ENCODE measurements around the gene KIAA1671. TPM values are rescaled to one million over a fixed set of nuclear protein-coding genes. Genes with fewer than 3 reads are reported as not detected.

Gene KIAA1671
- total RNA-seq, 1 experiment from 2014 or later = 9.6 TPM

DNA sequence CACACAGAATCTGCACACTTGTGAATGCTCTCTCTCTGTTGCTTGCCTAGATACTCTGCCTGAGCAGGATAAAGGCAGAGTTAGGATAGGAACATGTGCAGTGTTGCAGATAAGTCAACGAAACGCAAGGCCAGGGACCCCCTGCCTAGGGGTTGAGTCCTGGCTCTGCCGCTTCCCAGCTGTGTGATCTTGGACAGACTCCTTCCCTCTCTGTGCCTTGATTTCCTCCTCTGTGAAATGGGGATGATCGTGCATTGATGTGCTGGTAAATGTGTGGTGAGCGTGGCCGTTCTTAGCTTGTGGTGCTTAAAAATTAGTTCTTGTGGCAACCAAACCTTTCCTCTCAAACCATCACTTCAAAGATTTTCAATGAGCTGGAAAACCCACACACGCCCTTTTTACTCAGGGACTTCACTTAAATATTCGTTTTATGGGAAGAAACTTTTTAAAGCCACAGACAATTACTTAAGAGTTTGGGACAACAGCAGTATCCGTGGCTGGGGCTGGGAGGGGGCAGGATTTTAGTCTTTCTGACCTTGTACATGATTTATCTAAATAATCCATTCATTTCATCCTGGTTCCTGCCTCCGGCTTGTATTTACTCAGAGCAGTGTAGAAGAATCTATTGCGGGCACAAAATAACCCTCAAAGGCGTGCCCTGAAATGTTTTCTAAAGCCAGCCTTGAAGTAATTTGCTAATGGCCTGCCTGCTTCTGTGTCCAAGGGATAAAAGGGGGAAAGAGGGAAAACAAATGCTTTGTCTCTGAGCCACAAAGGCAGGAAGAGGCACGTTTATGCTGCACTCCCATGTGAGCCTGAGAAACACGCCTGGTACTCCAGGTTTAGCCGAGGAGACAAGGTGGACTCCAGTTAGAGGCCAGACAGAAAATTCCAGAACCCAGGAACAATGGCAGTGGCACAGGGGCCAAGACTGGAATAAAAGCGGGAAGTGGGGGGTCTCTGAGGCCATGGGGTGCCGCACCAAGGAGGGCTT is 162.2 kb downstream of the KIAA1671 start:
- in situ Hi-C loops (cut with HindIII; ENCODE audit: low sequenced_read_pairs) = loop anchor here (5.0 kb wide), 1 partner anchor 37 kb away; no protein-coding TSS in a partner anchor
- no peak for DNase-seq (ENCODE audit: low spot score)

DNA sequence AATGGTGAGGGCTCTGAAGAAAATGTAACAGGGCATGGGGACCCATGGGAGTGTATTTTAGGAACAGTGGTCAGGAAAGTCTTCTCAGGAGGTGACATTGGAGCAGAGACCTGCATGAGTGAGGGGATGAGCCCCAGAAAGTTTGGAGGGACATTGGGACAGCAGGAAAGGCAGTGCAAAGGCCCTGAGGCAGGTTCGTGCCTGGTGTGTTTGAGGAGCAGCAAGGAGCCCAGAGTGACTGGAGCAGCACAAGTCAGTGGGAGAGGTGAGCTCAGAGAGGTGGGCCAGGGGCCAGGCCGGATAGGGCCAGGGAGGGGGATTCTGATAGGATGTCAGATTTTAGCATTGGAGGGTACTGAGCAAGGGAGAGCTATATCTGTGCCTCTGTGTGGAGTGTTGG is 167.1 kb downstream of the KIAA1671 start:
- no peak for DNase-seq (ENCODE audit: low spot score)
- in situ Hi-C loops (cut with HindIII; ENCODE audit: low sequenced_read_pairs) = no loop called here

DNA sequence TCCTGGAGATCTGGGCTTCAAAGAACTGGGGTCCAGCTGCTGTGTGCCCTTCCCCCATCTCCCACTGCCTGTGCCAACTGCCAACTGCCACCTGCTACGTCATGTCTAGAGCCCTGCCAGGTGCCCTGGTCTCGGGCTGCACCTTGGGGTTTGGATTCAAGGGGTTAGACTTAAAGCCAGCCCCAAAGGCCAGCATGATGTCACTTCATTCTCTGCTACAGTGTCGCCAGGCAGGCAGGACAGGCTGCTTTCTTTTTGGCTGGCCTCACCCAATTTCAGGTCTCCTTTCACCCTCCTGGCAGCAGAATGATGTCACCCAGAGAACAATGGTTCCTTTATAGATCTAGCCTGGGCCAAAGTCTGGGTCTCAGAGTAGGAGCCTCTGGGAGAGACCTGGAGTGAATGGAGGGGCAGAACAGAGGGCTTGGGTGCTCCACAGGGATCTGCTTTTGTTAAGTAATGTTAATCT is 167.6 kb downstream of the KIAA1671 start:
- in situ Hi-C loops (cut with HindIII; ENCODE audit: low sequenced_read_pairs) = no loop called here
- DNase-seq (ENCODE audit: low spot score) = no peak

DNA sequence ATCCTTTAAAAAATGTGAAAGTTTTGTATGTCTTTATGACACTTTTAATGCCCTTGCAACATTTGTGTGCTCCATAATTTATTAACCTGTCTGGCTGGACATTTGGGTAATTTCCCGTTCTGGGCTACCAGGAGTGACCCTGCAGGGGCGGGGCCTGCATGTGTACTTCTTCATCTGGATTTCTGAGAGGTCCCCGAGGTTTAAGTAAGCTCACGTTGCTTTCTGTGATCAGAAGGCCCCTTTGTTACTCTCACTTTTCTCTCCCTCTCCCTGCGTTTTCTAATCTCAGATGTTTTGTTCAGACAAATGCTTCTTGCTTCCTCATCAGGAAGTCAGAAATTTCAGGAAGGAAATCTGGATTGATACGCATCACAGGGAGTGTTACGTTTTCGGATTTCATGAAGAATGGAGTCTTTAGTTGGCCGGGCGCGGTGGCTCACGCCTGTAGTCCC is 168.3 kb downstream of the KIAA1671 start:
- DNase-seq (ENCODE audit: low spot score) = no peak
- in situ Hi-C loops (cut with HindIII; ENCODE audit: low sequenced_read_pairs) = no loop called here

DNA sequence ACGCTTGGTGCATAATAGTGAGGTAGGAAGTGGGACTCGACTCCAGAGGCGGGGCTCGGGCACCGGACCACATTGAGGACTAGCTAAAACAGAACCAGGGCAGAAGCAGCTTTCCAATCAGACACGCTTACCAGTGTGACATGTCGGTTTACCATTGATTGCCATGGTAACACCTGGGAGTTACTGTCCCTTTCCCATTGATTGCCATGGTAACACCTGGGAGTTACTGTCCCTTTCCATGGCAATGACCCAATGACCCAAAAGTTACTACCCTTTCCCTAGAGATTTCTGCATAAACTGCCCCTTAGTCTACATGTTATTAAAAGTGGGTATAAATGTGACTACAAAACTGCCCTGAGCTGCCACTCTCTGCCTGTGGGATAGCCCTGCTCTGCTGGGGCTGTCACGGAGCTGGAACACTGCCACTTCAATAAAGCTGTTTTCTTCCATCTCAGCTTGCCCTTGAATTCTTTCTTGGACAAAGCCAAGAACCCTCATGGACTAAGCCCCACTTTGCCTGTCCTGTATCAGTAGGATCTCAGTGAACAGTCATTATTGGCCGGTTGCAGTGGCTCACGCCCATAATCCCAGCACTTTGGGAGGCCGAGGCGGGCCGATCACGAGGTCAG is 169.7 kb downstream of the KIAA1671 start:
- in situ Hi-C loops (cut with HindIII; ENCODE audit: low sequenced_read_pairs) = no loop called here
- DNase-seq (ENCODE audit: low spot score) = no peak

DNA sequence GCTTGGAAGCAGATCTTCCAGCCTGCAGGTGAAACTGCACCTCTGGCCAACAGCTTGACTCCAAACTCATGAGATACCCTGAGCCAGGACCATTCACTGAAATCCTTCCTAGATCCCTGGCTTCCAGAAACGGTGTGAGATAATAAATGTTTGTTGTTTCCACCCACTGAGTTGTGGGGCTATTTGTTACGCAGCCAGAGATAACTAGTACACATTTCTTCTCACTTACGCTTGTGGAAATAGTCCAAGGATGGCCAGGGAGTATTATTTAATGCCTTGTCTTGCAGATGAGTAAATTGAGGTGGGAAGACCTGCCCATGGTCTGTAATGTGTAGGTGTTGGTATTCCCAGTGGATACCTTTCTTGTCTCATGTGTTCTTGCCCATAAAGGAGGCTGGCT is 171.2 kb downstream of the KIAA1671 start:
- DNase-seq (ENCODE audit: low spot score) = no peak
- in situ Hi-C loops (cut with HindIII; ENCODE audit: low sequenced_read_pairs) = no loop called here

DNA sequence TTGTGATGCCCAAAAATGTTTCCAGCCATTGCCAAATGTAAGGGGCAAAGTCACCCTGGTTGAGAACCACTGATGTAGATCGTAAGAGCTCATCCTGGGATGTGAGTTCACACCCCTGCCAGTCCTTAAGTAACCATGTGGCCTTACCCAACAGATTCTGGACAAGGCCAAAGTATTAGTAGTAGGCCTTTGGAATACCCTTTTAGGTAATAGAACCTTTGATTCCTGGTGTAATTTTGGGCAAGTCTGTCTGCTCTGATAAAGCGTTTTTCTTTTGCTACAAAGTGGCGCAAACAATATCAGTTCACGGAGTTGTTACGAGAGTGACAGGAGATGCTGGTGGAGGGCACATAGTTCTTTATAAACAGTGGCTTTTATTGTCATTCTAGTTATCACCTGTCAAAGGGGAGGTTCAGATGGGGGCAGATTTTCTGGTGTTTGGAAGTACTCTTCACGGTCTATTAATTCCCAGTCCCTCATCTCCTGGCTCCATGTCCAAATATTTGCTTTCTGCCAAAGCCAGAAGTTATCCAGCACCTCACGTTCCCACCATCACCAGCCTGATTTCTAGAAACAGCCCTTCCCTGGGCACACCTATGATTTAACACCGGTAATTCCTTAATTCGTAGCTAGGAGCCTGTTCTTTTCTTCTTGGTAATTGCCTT is 173.3 kb downstream of the KIAA1671 start:
- no peak for DNase-seq (ENCODE audit: low spot score)
- in situ Hi-C loops (cut with HindIII; ENCODE audit: low sequenced_read_pairs) = no loop called here

DNA sequence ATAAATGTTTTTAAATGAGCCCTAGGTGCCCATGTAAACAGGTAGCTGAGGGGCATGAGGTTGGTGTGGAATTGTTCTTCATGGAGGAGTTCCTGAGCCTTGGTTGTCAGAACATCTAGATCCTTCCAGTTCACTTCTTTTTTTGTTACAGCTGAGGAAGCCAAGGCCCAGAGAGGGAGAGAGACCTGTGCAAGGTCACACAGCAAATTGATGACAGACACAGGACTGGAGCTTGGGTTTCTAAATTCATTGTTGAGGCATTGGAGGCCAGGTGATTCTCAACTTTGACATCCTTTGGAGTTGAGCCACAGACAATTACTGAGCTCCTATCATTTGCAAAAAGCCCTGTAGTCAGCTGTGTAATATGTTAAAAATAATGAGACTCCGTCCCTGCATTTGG is 174.0 kb downstream of the KIAA1671 start:
- no peak for DNase-seq (ENCODE audit: low spot score)
- in situ Hi-C loops (cut with HindIII; ENCODE audit: low sequenced_read_pairs) = no loop called here

DNA sequence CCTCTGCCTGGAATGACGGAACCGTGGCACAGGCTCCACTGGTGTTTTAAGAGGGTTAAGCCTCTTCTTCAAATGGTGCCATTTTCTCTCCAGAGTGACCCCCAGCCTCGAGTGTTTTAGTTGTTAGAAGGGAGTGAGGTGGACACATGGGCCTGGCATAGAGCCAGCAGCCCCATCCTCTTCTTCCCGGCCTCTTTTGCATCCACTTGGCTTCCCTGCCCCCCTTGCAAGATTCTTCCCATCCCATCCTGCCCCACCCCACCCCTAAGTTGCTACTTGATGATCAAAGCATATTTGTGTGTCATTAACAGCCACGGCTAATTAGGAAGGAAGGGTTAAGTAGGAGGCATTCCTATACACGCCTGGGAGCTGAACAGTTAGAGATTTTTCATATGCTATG is 174.8 kb downstream of the KIAA1671 start:
- in situ Hi-C loops (cut with HindIII; ENCODE audit: low sequenced_read_pairs) = no loop called here

DNA sequence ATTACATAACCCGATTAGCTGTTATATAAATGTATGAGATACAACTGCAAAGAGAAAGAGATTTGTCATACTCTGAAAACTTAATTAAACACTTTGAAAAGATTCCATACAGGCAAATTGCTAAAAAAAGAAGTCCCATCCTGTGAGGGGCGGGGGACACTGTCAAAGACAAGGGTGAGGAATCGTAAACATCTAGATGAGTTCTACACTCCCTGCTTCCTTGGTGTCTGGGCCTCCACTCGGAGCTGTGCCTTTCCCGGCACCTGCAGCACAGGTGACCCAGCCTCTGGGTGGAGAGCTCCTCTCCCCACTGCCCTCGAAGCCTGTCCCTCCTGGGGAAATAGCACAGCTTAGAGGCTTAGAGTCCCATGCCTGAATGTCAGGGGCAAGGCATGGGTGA is 177.9 kb downstream of the KIAA1671 start:
- in situ Hi-C loops (cut with HindIII; ENCODE audit: low sequenced_read_pairs) = no loop called here
- DNase-seq (ENCODE audit: low spot score) = no peak

More for the DNA sequence above, 174.8 kb downstream of the KIAA1671 start:
- DNase-seq (ENCODE audit: low spot score) = no peak

DNA sequence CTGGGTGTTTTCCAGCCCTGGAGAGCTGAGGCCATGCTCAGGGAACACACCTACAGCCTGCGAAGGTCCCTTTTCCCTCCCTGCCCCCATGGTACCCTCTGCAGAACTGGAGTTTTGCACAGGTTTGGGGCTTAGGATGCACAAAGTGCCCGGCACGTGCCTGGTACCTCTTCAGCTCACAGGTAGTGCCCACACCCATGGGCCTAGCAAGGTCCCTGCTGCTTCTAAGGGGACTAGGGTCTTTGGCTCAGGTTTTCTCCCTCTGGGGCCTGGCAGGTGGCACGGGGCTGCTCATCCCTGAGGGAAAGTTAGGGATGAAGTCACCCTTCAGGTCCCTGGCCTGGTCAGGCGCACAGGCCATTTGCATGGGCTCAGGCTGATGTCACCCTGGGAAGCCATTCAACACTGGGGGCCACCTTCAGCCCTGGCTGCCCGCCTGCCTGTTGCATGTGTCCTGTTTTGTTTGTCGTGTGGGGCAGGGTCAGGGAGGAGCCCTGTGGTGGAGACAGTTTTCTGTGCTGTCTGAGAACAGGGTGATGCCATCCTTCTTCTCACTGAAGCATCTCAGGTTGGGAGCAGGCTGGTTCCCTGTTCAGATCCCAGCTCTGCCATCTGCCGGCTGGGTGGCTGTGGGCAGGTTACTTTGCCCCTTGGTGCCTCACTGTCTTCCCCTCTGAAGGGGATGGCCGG is 178.8 kb downstream of the KIAA1671 start:
- in situ Hi-C loops (cut with HindIII; ENCODE audit: low sequenced_read_pairs) = no loop called here
- DNase-seq (ENCODE audit: low spot score) = no peak

DNA sequence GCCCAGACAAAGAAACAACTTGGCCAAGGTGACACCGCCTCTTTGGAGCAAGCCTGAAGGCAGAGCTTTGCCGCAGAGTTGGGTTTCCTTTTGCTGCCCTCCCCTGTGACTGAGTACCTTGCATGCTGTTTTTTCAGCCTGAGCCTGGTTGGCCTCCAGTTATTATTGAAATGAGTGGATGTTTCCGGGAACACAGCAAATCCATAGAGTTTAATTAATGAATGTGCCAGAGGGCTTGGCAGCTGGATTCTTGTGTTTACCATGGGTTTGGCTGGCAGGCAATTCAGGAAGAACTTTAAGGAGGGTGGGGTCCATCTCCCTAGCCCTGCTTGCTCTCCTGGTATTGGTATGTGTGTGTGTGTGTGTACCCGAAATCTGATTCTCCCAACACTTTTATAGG is 181.5 kb downstream of the KIAA1671 start:
- DNase-seq (ENCODE audit: low spot score) = no peak
- in situ Hi-C loops (cut with HindIII; ENCODE audit: low sequenced_read_pairs) = no loop called here

DNA sequence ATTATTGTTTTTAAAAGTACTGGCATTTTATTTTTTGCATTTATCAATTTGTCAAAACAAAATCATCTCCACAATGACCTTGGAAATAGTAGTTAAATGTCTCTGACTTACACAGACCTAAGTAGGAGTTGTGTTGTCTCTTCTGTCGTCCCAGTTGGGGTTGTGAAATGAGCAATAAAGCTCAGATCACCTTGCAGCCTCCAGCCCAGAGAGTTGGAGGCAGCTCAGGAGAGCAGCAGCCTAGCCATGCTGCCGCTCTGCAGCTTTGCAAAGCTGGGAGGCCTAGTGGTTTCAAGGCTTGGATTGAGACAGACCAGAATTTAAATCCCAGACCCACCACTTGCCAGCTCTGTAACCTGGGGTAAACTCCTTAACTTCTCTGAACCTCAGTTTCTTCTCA is 181.9 kb downstream of the KIAA1671 start:
- in situ Hi-C loops (cut with HindIII; ENCODE audit: low sequenced_read_pairs) = no loop called here
- no peak for DNase-seq (ENCODE audit: low spot score)

DNA sequence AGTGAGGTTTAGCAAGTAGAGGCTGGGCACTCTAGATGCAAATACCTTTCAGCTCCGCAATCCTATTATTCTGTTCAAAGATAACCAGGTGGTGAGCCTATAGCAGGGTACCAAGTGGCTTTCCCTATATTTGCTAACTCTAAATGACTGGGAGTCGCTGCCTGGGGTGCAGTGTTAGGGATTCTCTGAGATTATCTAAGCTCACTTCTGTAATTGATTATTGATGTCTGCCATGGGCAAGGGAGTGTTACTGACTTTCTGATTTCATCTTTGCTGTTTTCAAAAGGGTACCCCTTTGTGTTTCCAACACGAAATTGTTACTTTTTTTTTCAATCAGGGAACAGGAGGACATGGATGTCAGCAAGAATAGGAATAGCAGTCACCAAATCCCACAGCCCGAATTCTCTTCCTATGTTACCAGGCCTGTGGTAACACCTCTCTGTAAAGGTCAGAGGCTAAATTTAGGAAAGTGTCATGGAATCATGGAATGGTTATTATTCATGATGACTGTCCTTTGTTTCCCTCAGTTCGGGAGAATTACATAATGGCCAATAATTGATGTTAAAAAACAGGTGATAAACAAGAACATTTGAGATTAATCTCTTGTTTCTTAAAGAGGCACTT is 184.5 kb downstream of the KIAA1671 start:
- in situ Hi-C loops (cut with HindIII; ENCODE audit: low sequenced_read_pairs) = no loop called here
- no peak for DNase-seq (ENCODE audit: low spot score)

DNA sequence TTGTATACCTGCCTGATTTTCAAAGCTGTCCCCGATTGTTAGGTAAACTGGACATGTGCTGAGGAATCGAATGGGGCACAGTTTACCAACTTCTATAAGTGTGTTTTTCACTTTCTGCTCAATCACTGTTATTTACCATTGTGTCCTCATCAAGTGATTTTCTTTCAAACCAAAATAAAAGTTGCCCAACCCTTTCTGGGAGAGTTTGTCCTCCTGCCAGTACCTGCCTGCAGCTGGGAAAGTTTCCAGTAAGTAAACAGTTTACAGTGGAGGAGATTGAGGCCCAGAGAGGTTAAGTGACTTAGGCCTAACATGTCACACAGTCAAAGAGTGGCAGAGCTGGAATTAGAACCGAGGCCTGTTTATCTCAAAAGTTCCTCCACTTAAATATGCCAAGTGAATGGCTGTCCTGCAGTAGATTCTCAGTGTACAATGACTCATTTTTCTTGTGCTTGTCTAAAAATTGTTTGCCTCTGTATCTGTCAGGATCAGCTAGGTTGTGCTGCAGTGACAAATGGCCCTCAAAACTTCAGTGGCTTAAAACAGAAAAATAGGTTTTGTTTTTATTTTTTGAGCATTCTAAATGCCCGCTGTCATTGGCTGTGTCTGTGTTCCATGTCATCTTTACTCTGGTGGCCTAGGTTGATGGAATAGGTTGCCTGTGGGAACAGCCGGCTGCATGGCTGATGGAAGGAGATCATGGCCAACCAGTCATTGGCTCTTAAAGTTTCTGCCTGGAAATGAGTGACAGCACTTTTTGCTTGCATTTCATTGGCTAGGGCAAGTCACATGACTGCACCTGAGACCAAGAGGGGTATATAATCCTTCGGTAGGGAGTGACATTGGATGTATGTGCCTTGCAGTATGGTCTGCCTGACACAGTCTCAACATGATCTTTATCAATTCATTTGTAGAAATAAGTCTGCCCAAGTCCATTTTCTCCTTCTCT is 185.3 kb downstream of the KIAA1671 start:
- no peak for DNase-seq (ENCODE audit: low spot score)

DNA sequence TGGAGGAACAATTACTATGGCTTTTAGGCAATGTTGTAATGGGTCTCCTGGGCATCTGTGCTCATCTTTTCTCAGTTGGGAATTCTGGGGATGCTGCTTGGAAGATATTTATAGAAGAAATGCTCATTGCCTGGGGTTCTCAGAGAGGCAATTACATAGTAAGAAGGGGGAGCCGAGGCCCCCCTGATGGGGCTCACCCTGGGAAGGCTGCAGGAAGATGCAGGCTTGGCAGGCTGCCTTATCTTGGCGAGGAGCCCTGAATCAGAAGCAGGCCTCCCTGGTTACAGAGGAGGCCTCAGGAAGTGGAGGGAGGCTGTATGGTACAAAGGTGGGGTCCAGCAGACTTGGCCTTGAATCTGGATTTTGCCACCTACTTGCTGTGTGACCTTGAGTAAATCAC is 186.5 kb downstream of the KIAA1671 start:
- no peak for DNase-seq (ENCODE audit: low spot score)
- in situ Hi-C loops (cut with HindIII; ENCODE audit: low sequenced_read_pairs) = no loop called here

More for the DNA sequence above, 185.3 kb downstream of the KIAA1671 start:
- in situ Hi-C loops (cut with HindIII; ENCODE audit: low sequenced_read_pairs) = no loop called here

DNA sequence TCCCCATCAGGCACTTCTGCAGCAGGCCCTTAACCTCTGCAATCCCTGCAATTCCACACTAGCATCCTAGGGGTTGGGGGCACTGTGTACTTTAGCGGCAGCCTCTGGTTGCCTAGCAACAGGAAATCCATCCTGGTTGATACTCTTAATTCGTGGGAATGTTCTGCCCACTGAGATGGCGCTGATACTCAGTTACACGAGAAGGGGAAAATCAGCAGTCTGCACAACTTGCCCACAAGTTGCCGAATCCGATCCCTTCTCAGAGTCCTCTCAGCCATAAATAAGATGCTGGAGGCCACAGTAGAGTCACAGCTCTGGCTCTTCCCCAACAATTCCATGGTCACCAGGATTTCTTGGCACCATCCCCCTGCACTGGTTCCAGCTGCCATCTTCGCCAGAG is 189.6 kb downstream of the KIAA1671 start:
- in situ Hi-C loops (cut with HindIII; ENCODE audit: low sequenced_read_pairs) = no loop called here
- DNase-seq (ENCODE audit: low spot score) = no peak

Data from G401 (cell line).